ENCODE measurements around the gene ACCS. TPM values are rescaled to one million over a fixed set of nuclear protein-coding genes. Genes with fewer than 3 reads are reported as not detected.
A peak's percentile ranks its signal among the peaks of the same experiment; 100 is the strongest.

Gene ACCS
- total RNA-seq, 1 experiment from 2014 or later = 7.6 TPM

DNA sequence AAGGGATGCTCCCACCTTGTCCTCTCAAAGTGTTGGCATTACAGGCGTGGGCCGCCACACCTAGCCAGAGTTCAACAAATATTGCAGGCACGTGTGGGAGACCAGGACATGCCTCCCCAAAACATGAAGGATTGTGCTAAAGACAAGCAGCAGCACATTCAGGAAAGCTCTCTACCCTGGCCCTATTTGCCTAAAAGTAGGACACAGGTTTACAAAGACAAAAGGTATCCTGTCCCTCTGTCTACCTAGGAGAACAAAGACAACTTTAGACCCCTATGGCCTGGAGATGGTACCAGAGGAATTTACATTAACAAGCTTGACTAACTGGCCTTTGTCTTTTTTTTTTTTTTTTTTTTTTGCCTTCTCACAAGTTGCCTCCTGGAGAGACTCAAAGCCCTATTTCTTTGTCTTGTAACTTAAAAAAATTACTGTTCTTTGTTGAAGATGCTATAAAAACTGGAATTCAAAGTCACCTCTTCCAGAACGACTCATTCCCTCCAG is 859 bp upstream of the ACCS start:
- H3K27me3 ChIP-seq = no peaks in the 10 kb centered on the region; the same call in 1 of the 2 replicates
- H3K4me3 ChIP-seq = peak overlapping the region; percentile 66
- no peak for DNase-seq
- no peaks in the 10 kb centered on the region for H3K4me1 ChIP-seq
- no peaks in the 10 kb centered on the region; the same call in 1 of the 2 replicates for H3K36me3 ChIP-seq
- H3K9me3 ChIP-seq (replicated peaks) = no peaks in the 10 kb centered on the region
- peak overlapping the region; percentile 72; the same call in 1 of the 2 replicates for H3K27ac ChIP-seq

DNA sequence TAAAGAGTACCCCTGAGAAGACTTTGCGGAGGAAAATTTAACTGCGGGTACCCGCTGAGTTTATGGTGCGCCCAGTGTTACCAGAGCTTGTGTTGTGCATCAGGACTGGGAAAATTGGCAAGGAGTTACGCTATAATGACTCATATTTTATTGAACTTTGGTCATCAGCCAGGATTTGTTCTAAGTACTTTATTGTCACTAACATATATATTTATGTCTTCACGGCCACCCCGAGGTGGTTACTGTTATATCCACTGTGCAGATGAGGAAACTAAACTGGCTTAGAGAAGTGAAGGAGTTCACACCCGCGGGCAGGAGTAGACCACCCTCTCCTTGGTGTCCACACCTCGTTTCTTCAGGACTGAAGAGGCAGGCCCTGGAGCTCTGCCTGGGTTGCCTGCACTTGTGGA is 667 bp downstream of the ACCS start:
- Histone ChIP-seq H3K4me3 (peak overlapping the region; percentile 66), H3K27ac (peak overlapping the region; percentile 72), H3K9me3 (replicated peaks) (no peaks in the 10 kb centered on the region), H3K4me1 (no peaks in the 10 kb centered on the region), H3K27me3 (no peaks in the 10 kb centered on the region), H3K36me3 (no peaks in the 10 kb centered on the region; the same call in 1 of the 2 replicates)
- no peak for DNase-seq

DNA sequence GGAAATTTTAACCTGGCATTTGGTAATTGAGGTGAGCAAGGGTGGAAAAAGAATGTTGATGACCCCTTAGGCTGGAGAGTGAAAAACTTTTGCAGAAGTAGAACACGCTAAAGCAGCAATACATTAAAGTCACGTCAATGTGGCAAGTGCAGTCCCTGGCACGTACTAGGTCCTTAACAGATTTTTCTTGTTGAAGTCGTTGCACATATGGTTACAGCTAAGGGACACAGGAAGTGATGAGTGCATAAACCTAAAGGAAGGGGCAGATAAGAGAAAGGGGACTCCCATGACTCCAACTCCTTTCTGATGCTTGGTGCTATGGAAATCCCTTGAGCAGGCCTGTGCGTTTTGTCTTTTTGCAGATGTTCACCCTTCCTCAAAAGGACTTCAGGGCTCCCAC is 1.2 kb downstream of the ACCS start:
- H3K27ac ChIP-seq = no peak overlapping the region
- DNase-seq = no peak
- no peaks in the 10 kb centered on the region for H3K9me3 ChIP-seq (replicated peaks)
- H3K36me3 ChIP-seq = no peaks in the 10 kb centered on the region; the same call in 1 of the 2 replicates
- no peaks in the 10 kb centered on the region for H3K27me3 ChIP-seq
- H3K4me1 ChIP-seq = no peaks in the 10 kb centered on the region
- peak overlapping the region; percentile 66 for H3K4me3 ChIP-seq

DNA sequence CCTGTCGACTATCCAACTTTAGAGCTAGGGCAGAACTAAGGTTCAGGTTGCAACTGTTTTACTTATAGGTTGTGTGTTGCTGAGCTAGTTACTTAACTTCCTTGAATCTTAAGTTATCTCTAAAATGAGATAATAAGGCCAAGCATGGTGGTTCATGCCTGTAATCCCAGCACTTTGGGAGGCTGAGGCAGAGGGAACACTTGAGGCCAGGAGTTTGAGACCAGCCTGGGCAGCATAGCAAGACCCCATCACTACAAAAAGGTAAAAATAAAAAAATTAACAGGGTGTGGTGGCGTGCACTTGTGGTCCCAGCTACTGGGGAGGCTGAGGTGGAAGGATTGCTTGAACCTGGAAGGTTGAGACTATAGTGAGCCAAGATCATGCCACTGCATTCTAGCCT is 2.1 kb downstream of the ACCS start:
- H3K27me3 ChIP-seq = no peaks in the 10 kb centered on the region
- no peak overlapping the region for H3K27ac ChIP-seq
- no peaks in the 10 kb centered on the region for H3K4me1 ChIP-seq
- H3K36me3 ChIP-seq = no peaks in the 10 kb centered on the region; the same call in 1 of the 2 replicates
- H3K4me3 ChIP-seq = no peak overlapping the region
- no peaks in the 10 kb centered on the region for H3K9me3 ChIP-seq (replicated peaks)
- no peak for DNase-seq

DNA sequence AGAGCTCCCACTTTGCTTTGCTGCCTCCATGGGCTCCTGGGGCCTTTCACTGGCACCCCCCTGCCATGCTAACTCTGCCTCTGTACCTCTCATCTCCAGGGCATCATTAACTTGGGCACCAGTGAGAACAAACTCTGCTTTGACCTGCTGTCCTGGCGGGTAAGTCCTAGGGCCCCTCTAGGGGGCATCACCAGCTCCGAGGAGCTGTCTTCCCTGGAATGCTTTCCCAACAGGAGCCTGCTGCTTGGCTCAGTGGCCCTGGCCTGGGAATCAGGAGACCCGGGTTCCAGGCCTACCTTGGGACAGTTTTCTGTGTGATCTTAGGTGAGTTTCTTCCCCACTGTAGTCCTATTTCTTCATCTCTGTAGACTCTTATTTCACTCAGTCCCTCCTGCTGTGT is 5.1 kb downstream of the ACCS start:
- no peaks in the 10 kb centered on the region; the same call in 1 of the 2 replicates for H3K36me3 ChIP-seq
- no peak overlapping the region for H3K27ac ChIP-seq
- H3K9me3 ChIP-seq (replicated peaks) = no peaks in the 10 kb centered on the region
- H3K4me3 ChIP-seq = no peak overlapping the region
- no peaks in the 10 kb centered on the region for H3K4me1 ChIP-seq
- DNase-seq = no peak
- no peaks in the 10 kb centered on the region for H3K27me3 ChIP-seq

DNA sequence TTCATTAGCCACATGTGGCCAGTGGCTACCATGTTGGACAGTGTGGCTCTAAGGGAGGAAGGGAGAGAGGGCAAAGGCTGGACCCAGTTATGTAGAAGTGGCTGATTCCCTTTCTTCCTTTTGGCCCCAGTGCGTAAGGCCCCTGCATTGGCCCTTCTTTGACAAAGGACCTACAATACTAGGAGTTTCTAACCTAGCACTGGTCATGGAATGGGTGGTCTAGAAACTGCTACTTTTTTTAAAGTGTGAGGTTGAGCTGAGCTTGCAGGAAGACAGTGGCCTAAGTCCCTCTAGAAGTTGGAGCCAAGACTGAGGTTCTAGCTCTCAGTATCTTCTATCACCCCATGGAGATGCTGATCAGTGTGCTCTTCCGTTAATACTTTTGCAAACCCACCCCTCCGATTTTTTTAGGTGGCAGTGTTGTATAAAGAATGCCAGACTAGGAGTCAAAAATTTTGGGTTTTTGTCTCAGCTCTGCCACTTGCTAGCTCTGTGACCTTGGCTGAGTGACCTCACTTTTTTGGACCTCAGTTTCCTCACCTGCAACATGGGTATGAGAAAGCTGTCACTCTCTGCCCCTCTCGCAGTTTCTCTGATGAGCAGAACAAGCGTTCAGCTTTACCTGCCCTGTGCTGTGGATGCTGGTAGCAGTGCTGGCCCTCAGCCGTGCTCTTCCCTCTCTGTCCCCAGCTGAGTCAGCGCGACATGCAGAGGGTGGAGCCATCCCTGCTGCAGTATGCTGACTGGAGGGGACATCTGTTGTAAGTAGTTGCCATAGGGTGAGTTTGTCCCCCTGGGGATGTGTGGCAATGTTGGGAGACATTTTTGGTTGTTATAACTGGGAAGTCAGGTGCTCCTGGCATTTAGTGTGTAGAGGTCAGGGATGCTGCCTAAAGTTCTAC is 6.9 kb downstream of the ACCS start:
- no peaks in the 10 kb centered on the region for H3K27me3 ChIP-seq

DNA sequence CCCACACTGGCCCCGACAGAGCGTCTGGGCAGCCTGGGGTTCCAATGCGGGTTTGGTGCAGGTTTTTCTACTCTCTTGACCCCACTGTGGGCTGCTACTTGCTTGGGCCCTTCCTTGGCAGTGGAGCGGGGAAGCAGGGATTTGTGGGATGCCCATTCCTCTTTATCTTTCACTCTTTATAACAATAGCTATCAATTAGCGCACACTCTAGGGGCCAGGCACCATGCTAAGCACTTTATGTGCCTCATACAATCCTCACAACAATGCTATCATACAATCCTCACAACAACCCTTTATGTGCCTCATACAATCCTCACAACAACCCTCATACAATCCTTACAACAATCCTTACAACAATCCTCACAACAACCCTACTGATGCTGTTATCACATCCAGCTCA is 12.7 kb downstream of the ACCS start:
- no peaks in the 10 kb centered on the region for H3K9me3 ChIP-seq (replicated peaks)
- peaks cover 3% of the 10 kb centered on the region; the same call in 1 of the 2 replicates for H3K27me3 ChIP-seq
- H3K4me1 ChIP-seq = no peaks in the 10 kb centered on the region
- no peaks in the 10 kb centered on the region for H3K36me3 ChIP-seq
- H3K4me3 ChIP-seq = no peak overlapping the region
- H3K27ac ChIP-seq = no peak overlapping the region
- no peak for DNase-seq

More for the DNA sequence above, 6.9 kb downstream of the ACCS start:
- Histone ChIP-seq H3K9me3 (replicated peaks) (no peaks in the 10 kb centered on the region), H3K4me3 (no peak overlapping the region), H3K4me1 (no peaks in the 10 kb centered on the region), H3K27ac (no peak overlapping the region), H3K36me3 (no peaks in the 10 kb centered on the region; the same call in 1 of the 2 replicates)
- DNase-seq = no peak

DNA sequence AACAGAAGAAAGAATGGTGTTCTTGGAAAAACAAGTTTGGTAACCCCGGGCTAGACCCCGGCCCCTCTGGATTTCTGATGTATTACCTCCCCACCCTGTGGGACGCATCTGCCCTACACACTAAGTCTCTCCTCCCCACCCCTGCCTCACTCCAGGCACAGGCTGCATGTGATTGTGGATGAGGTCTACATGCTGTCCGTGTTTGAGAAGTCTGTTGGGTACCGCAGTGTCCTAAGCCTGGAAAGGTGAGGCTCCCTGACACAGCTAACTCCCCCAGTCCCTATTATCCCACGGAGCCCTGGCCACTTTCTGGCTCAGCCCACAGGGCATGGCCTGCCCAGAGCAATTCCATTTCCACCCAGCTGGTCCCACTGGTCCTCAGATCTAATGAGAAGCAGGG is 13.3 kb downstream of the ACCS start:
- H3K27me3 ChIP-seq = peaks cover 3% of the 10 kb centered on the region; the same call in 1 of the 2 replicates
- H3K4me3 ChIP-seq = no peak overlapping the region
- no peaks in the 10 kb centered on the region for H3K4me1 ChIP-seq
- no peak for DNase-seq
- no peaks in the 10 kb centered on the region for H3K9me3 ChIP-seq (replicated peaks)
- no peak overlapping the region for H3K27ac ChIP-seq
- H3K36me3 ChIP-seq = no peaks in the 10 kb centered on the region

DNA sequence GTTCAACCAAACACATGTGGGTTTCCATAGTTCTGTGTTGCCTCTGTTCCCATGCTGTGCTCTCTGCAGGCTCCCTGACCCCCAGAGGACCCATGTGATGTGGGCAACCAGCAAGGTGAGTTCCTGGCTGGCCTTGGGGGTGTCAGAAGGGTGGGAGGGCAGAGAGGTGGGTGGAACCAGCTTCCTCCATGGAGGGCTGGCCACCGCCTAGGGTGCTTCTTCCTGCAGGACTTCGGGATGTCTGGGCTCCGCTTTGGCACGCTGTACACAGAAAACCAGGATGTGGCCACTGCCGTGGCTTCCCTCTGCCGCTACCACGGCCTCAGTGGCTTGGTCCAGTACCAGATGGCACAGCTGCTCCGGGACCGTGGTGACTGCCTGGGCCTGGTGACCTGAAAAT is 14.9 kb downstream of the ACCS start:
- Histone ChIP-seq H3K27me3 (peaks cover 3% of the 10 kb centered on the region; the same call in 1 of the 2 replicates), H3K4me3 (no peak overlapping the region), H3K36me3 (no peaks in the 10 kb centered on the region), H3K27ac (no peak overlapping the region), H3K9me3 (replicated peaks) (no peaks in the 10 kb centered on the region), H3K4me1 (no peaks in the 10 kb centered on the region)
- DNase-seq = no peak

DNA sequence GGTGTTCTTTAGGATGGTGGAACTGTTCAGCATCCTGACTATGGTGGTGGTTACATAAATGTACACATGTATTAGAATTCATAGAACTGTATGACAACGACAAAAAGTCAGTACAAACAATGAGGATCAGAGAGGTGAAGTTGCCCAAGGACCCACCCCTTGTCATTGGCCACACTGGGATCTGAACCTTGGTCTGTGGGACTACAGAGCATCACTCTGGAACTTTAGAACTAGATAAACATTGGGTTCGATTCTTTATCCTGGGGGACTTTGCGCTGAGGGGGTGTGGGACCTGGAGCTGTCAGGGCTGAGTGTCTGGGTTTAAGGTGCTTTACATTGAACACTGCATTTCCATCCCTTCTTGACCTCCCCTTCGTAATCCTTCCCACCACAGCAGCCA is 16.6 kb downstream of the ACCS start:
- H3K4me1 ChIP-seq = no peaks in the 10 kb centered on the region
- peaks cover 3% of the 10 kb centered on the region; the same call in 1 of the 2 replicates for H3K27me3 ChIP-seq
- no peak for DNase-seq
- H3K27ac ChIP-seq = no peak overlapping the region
- H3K36me3 ChIP-seq = no peaks in the 10 kb centered on the region
- H3K4me3 ChIP-seq = no peak overlapping the region
- no peaks in the 10 kb centered on the region for H3K9me3 ChIP-seq (replicated peaks)

DNA sequence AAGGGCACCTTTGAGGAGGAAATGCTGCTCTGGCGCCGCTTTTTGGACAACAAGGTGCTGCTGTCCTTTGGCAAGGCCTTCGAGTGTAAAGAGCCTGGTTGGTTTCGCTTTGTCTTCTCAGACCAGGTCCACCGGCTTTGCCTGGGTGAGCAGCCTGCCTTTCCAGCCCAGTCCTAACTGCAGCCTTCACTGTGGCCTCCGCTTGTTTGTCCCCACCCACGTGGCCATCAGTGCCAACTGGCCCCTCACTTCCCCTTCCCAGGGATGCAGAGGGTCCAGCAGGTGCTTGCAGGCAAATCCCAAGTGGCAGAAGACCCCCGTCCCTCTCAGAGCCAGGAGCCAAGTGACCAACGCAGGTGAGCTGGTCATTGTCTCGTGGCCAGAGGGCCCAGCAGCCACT is 17.4 kb downstream of the ACCS start:
- Histone ChIP-seq H3K4me1 (no peaks in the 10 kb centered on the region), H3K27me3 (peaks cover 3% of the 10 kb centered on the region; the same call in 1 of the 2 replicates), H3K9me3 (replicated peaks) (no peaks in the 10 kb centered on the region), H3K27ac (no peak overlapping the region), H3K36me3 (no peaks in the 10 kb centered on the region), H3K4me3 (no peak overlapping the region)
- no peak for DNase-seq

DNA sequence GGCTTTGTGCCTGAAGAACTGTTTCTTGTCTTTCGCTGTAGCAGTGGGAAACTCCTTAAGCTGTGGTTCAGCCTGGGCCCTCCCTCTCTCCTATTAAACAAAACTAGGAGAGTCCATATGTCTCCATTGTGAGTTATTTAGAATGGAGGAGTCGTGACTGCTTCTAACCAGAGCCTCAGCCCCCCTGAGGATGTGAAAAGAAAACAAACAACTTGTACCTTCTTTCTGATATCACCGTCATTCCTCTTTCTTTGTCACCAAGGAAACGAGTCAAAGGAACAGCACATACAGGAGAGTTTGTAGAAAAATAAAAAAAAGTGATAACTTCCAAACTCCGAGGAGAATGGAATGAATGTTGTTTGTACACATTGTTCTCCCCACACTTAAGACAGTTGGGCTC is 17.8 kb downstream of the ACCS start:
- Histone ChIP-seq H3K27ac (no peak overlapping the region), H3K4me1 (no peaks in the 10 kb centered on the region), H3K4me3 (no peak overlapping the region), H3K27me3 (peaks cover 3% of the 10 kb centered on the region; the same call in 1 of the 2 replicates), H3K9me3 (replicated peaks) (no peaks in the 10 kb centered on the region), H3K36me3 (no peaks in the 10 kb centered on the region)
- DNase-seq = no peak

DNA sequence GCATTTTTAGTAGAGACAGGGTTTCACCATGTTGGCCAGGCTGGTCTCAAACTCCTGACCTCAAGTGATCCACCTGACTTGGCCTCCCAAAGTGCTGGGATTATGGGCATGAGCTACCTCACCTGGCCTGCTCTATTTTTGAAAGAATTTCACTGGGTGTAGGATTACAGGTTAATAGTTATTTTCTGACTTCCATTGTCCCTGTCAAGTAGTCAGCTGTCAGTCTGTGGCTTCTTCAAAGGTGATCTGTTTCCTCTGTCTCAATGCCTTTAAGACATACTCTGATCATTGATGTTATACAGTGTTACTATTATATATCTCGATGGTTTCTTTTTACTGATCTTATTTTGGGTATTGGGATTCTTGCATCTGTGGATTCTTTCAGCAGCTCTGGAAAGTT is 19.3 kb downstream of the ACCS start:
- no peaks in the 10 kb centered on the region for H3K36me3 ChIP-seq
- H3K27me3 ChIP-seq = no peaks in the 10 kb centered on the region
- H3K4me3 ChIP-seq = no peak overlapping the region
- H3K27ac ChIP-seq = no peak overlapping the region
- no peak for DNase-seq
- H3K4me1 ChIP-seq = no peaks in the 10 kb centered on the region
- peaks cover 10% of the 10 kb centered on the region; the same call in 1 of the 2 replicates for H3K9me3 ChIP-seq (replicated peaks)

DNA sequence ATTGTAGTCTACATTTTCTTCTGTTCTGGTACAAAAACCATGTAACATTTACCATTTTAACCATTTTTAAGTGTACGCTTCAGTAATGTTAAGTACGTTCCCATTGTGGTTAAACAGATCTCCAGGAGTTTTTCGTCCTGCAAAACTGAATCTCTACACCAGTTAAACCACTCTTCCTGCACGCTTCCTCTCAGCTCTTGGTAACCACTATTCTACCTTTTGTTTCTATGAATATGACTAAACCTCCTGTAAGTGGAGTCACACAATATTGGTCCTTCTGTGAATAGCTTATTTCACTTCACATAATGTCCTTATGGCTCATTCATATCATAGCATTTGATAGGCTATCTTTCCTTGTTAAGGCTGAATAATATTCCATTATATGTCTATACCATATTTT is 22.3 kb downstream of the ACCS start:
- Histone ChIP-seq H3K9me3 (replicated peaks) (peaks cover 10% of the 10 kb centered on the region; the same call in 1 of the 2 replicates), H3K36me3 (no peaks in the 10 kb centered on the region), H3K27ac (no peak overlapping the region)

DNA sequence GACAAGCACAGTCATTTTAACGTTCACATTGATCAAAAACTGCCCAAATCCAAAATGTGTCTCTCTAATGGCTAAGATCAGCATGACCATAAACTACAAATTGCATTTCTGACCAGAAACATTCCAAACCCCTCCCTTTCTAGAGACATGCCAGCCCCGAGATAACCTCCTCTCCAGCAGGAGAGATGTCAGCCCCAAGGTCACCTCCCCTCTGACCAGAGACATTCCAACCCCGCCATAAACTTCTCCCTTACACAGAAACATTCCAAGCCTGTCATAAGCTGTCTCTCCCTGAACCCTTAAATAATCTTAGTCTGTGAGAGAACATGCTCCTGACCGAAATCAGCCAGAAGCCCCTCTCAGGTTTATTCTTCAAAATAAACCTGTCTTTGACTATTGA is 22.8 kb downstream of the ACCS start:
- Histone ChIP-seq H3K4me1 (no peaks in the 10 kb centered on the region), H3K36me3 (no peaks in the 10 kb centered on the region), H3K27ac (no peak overlapping the region), H3K4me3 (no peak overlapping the region), H3K27me3 (no peaks in the 10 kb centered on the region), H3K9me3 (replicated peaks) (peaks cover 10% of the 10 kb centered on the region; the same call in 1 of the 2 replicates)
- no peak for DNase-seq

More for the DNA sequence above, 22.3 kb downstream of the ACCS start:
- Histone ChIP-seq H3K27me3 (no peaks in the 10 kb centered on the region), H3K4me3 (no peak overlapping the region), H3K4me1 (no peaks in the 10 kb centered on the region)
- DNase-seq = no peak
